Glutamatergic neuron (in vitro differentiated cells): ENCODE data around the gene LANCL3. TPM values are rescaled to one million over a fixed set of nuclear protein-coding genes. Genes with fewer than 3 reads are reported as not detected.
"Not testable (repeated sequence)": the region's sequence is repeated elsewhere in the genome, so short reads cannot be mapped to it uniquely, and the experiment has no call there.

Experiments
- DNase-seq: peaks from one replicate; pipeline ENCODE4 v3.0.0; 2022
- H3K27ac Mint-ChIP-seq: one replicate; pipeline ENCODE4 v1.8.0; 2020; ENCODE audit warnings: mild to moderate bottlenecking, mixed read lengths, inconsistent platforms; ENCODE audit not compliant: unreplicated experiment
- H3K27me3 Mint-ChIP-seq: one replicate; pipeline ENCODE4 v1.8.0; 2020; ENCODE audit warnings: mild to moderate bottlenecking, moderate library complexity, mixed read lengths, inconsistent platforms; ENCODE audit not compliant: unreplicated experiment
- H3K36me3 Mint-ChIP-seq: one replicate; pipeline ENCODE4 v1.8.0; 2020; ENCODE audit warnings: mild to moderate bottlenecking, mixed read lengths, inconsistent platforms; ENCODE audit not compliant: unreplicated experiment
- H3K4me1 Mint-ChIP-seq: one replicate; pipeline ENCODE4 v1.8.0; 2020; ENCODE audit warnings: mild to moderate bottlenecking, low read depth, mixed read lengths, inconsistent platforms; ENCODE audit not compliant: unreplicated experiment
- H3K4me3 Mint-ChIP-seq: one replicate; pipeline ENCODE4 v1.8.0; 2020; ENCODE audit warnings: mild to moderate bottlenecking, mixed read lengths, inconsistent platforms; ENCODE audit not compliant: unreplicated experiment
- H3K9me3 Mint-ChIP-seq: one replicate; pipeline ENCODE4 v1.8.0; 2020; ENCODE audit warnings: mild to moderate bottlenecking, moderate library complexity, mixed read lengths, inconsistent platforms; ENCODE audit not compliant: unreplicated experiment
- CTCF ChIP-seq: fragments of 200-600 bp; sonication (generic); IDR thresholded peaks from one replicate; pipeline ENCODE4 v1.5.0; 2021; ENCODE audit not compliant: partially characterized antibody, unreplicated experiment
- total RNA-seq: library from RNA; stranded (reverse); fragmentation: NEBNext Ultra II Directional; extraction: Animal tissue kit (Norgen Biotek cat#: 25700); gene quantifications from one replicate; pipeline ENCODE4 v1.2.1, GENCODE V29; 2021; ENCODE audit not compliant: unreplicated experiment

Gene LANCL3
- total RNA-seq, 1 donor from 2014 or later: 1.1 TPM

- Mint-ChIP-seq H3K4me1 (peaks cover 11% of the 10 kb centered on the region), H3K36me3 (no peaks in the 10 kb centered on the region), H3K9me3 (peaks cover 3% of the 10 kb centered on the region), H3K27me3 (peaks cover 2% of the 10 kb centered on the region), H3K4me3 (no peak overlapping the region), H3K27ac (no peak overlapping the region)
- no peak for TF ChIP-seq CTCF
- DNase-seq: no peak
Observed at GRCh38 chrX:37644381-37645305, 73.2 kb downstream of the LANCL3 start.

GRCh38 chrX:37646254-37646653, 74.8 kb downstream of the LANCL3 start:
- Mint-ChIP-seq H3K4me1 (peaks cover 10% of the 10 kb centered on the region), H3K27ac (no peak overlapping the region), H3K9me3 (peaks cover 2% of the 10 kb centered on the region), H3K4me3 (no peak overlapping the region), H3K27me3 (peaks cover 2% of the 10 kb centered on the region), H3K36me3 (no peaks in the 10 kb centered on the region)
- DNase-seq: no peak
- peak; percentile 32 for TF ChIP-seq CTCF

- not testable (repeated sequence) for DNase-seq, H3K27me3 Mint-ChIP-seq, H3K27ac Mint-ChIP-seq, H3K36me3 Mint-ChIP-seq, H3K4me3 Mint-ChIP-seq, H3K9me3 Mint-ChIP-seq
- peaks cover 19% of the 10 kb centered on the region for H3K4me1 Mint-ChIP-seq
Observed at GRCh38 chrX:37650879-37651278, 79.4 kb downstream of the LANCL3 start.

- no peak for DNase-seq
- peaks cover 19% of the 10 kb centered on the region for H3K4me1 Mint-ChIP-seq
- no peak overlapping the region for H3K27ac Mint-ChIP-seq
- TF ChIP-seq CTCF: no peak
- peaks cover 2% of the 10 kb centered on the region for H3K9me3 Mint-ChIP-seq
- H3K36me3 Mint-ChIP-seq: no peaks in the 10 kb centered on the region
- peaks cover 2% of the 10 kb centered on the region for H3K27me3 Mint-ChIP-seq
- no peak overlapping the region for H3K4me3 Mint-ChIP-seq
Observed at GRCh38 chrX:37651921-37652452, 80.5 kb downstream of the LANCL3 start.

GRCh38 chrX:37652589-37653231, 81.2 kb downstream of the LANCL3 start:
- H3K27me3 Mint-ChIP-seq: peaks cover 2% of the 10 kb centered on the region
- peaks cover 19% of the 10 kb centered on the region for H3K4me1 Mint-ChIP-seq
- no peak for DNase-seq
- peak overlapping the region; percentile 73 for H3K27ac Mint-ChIP-seq
- peaks cover 2% of the 10 kb centered on the region for H3K9me3 Mint-ChIP-seq
- H3K4me3 Mint-ChIP-seq: peak overlapping the region; percentile 61
- no peaks in the 10 kb centered on the region for H3K36me3 Mint-ChIP-seq
- no peak for TF ChIP-seq CTCF
